SK-N-SH treated with all-trans-retinoic acid at 6 μM for 48 hours (cell line): Measurements from ENCODE around the gene BPIFA3.

Source experiments
- BACH2 ChIP-seq: fragments of 250-450 bp; sonication (Bioruptor Pico); IDR thresholded peaks from 2 replicates; pipeline ENCODE4 v1.9.0; 2021; ENCODE audit warnings: mild to moderate bottlenecking, borderline replicate concordance
- TOX ChIP-seq: fragments of 250-450 bp; sonication (Bioruptor Pico); IDR thresholded peaks from 2 replicates; pipeline ENCODE4 v1.8.0; 2021; ENCODE audit warnings: mild to moderate bottlenecking, moderate library complexity, borderline replicate concordance
- ZFP3 ChIP-seq: fragments of 250-450 bp; sonication (Bioruptor Pico); IDR thresholded peaks from 2 replicates; pipeline ENCODE4 v1.5.0; 2020; ENCODE audit warnings: mild to moderate bottlenecking, moderate library complexity
- TF ChIP-seq, protein P1 (sequence below): fragments of 250-450 bp; sonication (Bioruptor Pico); IDR thresholded peaks from 2 replicates; pipeline ENCODE4 v1.5.0; 2020; ENCODE audit warnings: mild to moderate bottlenecking, moderate library complexity
- TF ChIP-seq, protein P2 (sequence below): fragments of 250-450 bp; sonication (Bioruptor Pico); IDR thresholded peaks from 2 replicates; pipeline ENCODE4 v1.8.0; 2020; ENCODE audit warnings: mild to moderate bottlenecking, moderate library complexity, borderline replicate concordance

DNA sequence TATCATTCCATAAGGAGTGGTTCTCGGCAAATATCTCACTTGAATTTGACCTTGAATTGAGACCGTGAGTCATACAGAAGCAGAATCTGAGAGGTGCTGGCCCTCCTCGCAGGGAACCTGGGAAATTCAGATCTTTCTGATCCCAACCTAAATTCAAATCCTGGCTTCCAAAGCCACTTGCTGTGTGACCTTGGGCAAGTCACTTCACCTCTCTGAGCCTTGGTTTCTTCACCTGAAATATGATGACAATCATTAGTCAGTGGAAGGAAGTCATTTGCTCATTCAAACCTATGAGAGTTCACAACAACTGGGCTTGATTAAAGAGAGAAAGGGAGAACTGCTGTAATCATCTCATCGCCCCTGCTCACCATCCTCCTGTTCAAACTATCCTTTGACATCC lies 7.2 kb downstream of the BPIFA3 start:
- TF ChIP-seq ZFP3 (CRISPR knock-in tag) (no peak), BACH2 (no peak), TOX (CRISPR knock-in tag) (no peak)
- TF ChIP-seq, protein P1, sequence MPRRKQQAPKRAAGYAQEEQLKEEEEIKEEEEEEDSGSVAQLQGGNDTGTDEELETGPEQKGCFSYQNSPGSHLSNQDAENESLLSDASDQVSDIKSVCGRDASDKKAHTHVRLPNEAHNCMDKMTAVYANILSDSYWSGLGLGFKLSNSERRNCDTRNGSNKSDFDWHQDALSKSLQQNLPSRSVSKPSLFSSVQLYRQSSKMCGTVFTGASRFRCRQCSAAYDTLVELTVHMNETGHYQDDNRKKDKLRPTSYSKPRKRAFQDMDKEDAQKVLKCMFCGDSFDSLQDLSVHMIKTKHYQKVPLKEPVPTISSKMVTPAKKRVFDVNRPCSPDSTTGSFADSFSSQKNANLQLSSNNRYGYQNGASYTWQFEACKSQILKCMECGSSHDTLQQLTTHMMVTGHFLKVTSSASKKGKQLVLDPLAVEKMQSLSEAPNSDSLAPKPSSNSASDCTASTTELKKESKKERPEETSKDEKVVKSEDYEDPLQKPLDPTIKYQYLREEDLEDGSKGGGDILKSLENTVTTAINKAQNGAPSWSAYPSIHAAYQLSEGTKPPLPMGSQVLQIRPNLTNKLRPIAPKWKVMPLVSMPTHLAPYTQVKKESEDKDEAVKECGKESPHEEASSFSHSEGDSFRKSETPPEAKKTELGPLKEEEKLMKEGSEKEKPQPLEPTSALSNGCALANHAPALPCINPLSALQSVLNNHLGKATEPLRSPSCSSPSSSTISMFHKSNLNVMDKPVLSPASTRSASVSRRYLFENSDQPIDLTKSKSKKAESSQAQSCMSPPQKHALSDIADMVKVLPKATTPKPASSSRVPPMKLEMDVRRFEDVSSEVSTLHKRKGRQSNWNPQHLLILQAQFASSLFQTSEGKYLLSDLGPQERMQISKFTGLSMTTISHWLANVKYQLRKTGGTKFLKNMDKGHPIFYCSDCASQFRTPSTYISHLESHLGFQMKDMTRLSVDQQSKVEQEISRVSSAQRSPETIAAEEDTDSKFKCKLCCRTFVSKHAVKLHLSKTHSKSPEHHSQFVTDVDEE (CRISPR knock-in tag) = no peak
- TF ChIP-seq, protein P2, sequence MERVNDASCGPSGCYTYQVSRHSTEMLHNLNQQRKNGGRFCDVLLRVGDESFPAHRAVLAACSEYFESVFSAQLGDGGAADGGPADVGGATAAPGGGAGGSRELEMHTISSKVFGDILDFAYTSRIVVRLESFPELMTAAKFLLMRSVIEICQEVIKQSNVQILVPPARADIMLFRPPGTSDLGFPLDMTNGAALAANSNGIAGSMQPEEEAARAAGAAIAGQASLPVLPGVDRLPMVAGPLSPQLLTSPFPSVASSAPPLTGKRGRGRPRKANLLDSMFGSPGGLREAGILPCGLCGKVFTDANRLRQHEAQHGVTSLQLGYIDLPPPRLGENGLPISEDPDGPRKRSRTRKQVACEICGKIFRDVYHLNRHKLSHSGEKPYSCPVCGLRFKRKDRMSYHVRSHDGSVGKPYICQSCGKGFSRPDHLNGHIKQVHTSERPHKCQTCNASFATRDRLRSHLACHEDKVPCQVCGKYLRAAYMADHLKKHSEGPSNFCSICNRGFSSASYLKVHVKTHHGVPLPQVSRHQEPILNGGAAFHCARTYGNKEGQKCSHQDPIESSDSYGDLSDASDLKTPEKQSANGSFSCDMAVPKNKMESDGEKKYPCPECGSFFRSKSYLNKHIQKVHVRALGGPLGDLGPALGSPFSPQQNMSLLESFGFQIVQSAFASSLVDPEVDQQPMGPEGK = no peak
